Pancreas (tissue), 10 donors: ENCODE results near the gene CHMP2B. TPM values are rescaled to one million over a fixed set of nuclear protein-coding genes. Genes with fewer than 3 reads are reported as not detected.
A peak's percentile ranks its signal among the peaks of the same experiment; 100 is the strongest.

Experiments
- ATAC-seq, 4 donors: fragments of 200-7000 bp; cut with Tn5 transposase; one replicate each; pipeline versions ENCODE4 v1.8.0 to v1.9.1; 2020; ENCODE audit warnings: mild to moderate bottlenecking in 4 of 4, moderate library complexity in 4 of 4
- DNase-seq, 6 donors: peaks; one replicate each; pipeline ENCODE4 v3.0.0-alpha.2; 2020
- FAIRE-seq: peaks from 2 replicates; lab custom pipeline; 2012; peaks lifted over from hg19 to GRCh38; lab: Jason Lieb, UNC
- H3K27ac ChIP-seq, 4 donors: fragments of 200-600 bp; sonication (generic); 1 replicate in 3 of 4; 2 replicates in 1 of 4; pipeline versions ENCODE4 v1.5.0 to v1.8.0; 2020
- H3K27me3 ChIP-seq, 4 donors: fragments of 200-600 bp; one replicate each; pipeline ENCODE4 v1.8.0; 2021
- H3K36me3 ChIP-seq, 3 donors: fragments of 200-600 bp; sonication (generic) in 1 of 3; one replicate each; pipeline versions ENCODE4 v1.5.0 to v1.8.0; 2020 to 2021
- H3K4me1 ChIP-seq, 3 donors: fragments of 200-600 bp; one replicate each; pipeline ENCODE4 v1.8.0; 2021
- H3K4me3 ChIP-seq, 4 donors: fragments of 200-600 bp; sonication (generic) in 2 of 4; one replicate each; pipeline versions ENCODE4 v1.5.0 to v1.8.0; 2020 to 2021
- H3K9me3 ChIP-seq, 4 donors: fragments of 200-600 bp; one replicate each; pipeline ENCODE4 v1.8.0; 2021
- CTCF ChIP-seq, 4 donors: fragments of 200-600 bp; sonication (generic) in 3 of 4; IDR thresholded peaks; one replicate each; pipeline versions ENCODE4 v1.5.0 to v1.8.0; 2021; ENCODE audit warnings: antibody characterized with exemption in 4 of 4
- WGBS, 2 donors: extraction: QIAGEN DNeasy Blood & Tissue Kit; methylation state at CpG; one replicate each; pipeline ENCODE4 v1.1.7; 2013; 5-methylcytosine and 5-hydroxymethylcytosine counted together
- intact Hi-C, 3 donors: fragments of 100-400 bp; cut with DNase I; formaldehyde crosslinking; loops; one replicate each; pipeline versions ENCODE4 v1.11.1 to v1.14.2; 2022
- polyA plus RNA-seq, 2 donors: library from polyadenylated mRNA; stranded (reverse); fragments of 200-250 nt; gene quantifications; one replicate each; pipeline ENCODE4 v1.2.3, GENCODE V29; 2013
- total RNA-seq, 6 donors: library from RNA; stranded (reverse); fragmentation: NEBNext Ultra II Directional in 4 of 6; extraction: Animal tissue kit (Norgen Biotek cat#: 25700) in 4 of 6; gene quantifications; one replicate each; pipeline versions ENCODE4 v1.2.1 to v1.2.4, GENCODE V29; 2021 to 2023
- donor health status: healthy with polysubstance abuse.
- donor health status: DM: no; HTN: no; CAD: no; lungs with moderate emphysema.
- donor health status: DM: no; HTN: no; CAD: no.
- donor health status: control.
- donor health status: control.
- donor health status: Bipolar disorder and iron deficiency.
- donor health status: DM: yes; HTN: yes; CAD: no.
- donor health status: DM: no; HTN: no; CAD: no.
- donor health status: DM: no; HTN: no; CAD: no.
- donor health status: DM: yes; HTN: yes; CAD: no.

The CHMP2B gene
- total and polyA plus RNA-seq, 8 donors, result 10.3 to 29.0 (median 21.7) TPM

DNA sequence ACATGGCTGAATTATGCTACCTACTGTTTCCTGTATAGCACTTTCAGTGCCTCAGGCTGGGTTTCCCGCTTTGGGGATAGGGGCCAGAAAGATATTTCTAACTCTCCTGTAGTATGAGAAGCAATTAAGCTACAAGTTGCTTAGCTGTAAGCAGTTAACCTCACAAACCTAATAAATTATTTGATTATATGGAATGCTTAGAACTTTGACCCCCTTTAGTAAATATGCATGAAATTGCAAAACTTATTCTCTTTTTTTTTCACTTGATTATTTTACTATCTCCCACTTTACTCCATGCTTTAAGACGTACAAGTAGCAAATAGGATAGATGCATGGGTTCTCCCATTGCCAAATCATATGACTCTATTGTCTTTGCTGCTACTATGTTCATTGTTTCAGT, 27.5 kb upstream of the CHMP2B start:
- no peak for ATAC-seq
- TF ChIP-seq CTCF (IDR thresholded peaks at IDR 0.05), result no peak
- no peak for FAIRE-seq
- no peaks in the 10 kb centered on the region for H3K36me3 ChIP-seq
- H3K4me1 ChIP-seq, result peaks cover 0 to 15% (median 15%) of the 10 kb centered on the region in 3 donors
- H3K27ac ChIP-seq, result no peak overlapping the region
- WGBS, 2 donors, result 69% methylated on average over 2 of the region's 2 CpGs
- intact Hi-C loops, result no loop called here
- no peaks in the 10 kb centered on the region for H3K9me3 ChIP-seq
- H3K27me3 ChIP-seq, result no peaks in the 10 kb centered on the region
- no peak for DNase-seq
- H3K4me3 ChIP-seq, result no peak overlapping the region

- Histone ChIP-seq H3K4me3 (no peak overlapping the region), H3K36me3 (no peaks in the 10 kb centered on the region), H3K27ac (no peak overlapping the region), H3K9me3 (no peaks in the 10 kb centered on the region), H3K4me1 (peaks cover 0 to 20% (median 20%) of the 10 kb centered on the region in 3 donors), H3K27me3 (no peaks in the 10 kb centered on the region)
- TF ChIP-seq CTCF (IDR thresholded peaks at IDR 0.05), result no peak
- ATAC-seq (no peak), FAIRE-seq (peak; percentile 5), DNase-seq (no peak)
- intact Hi-C loops, result no loop called here
- 67 to 72% methylated on average over 3 of the region's 3 CpGs for WGBS, 2 donors
Measured at GRCh38 chr3:87200060-87200647, 27.0 kb upstream of the CHMP2B start.

GRCh38 chr3:87201727-87202126, 25.4 kb upstream of the CHMP2B start:
- no peak for ATAC-seq
- Histone ChIP-seq H3K4me3 (no peak overlapping the region), H3K36me3 (no peaks in the 10 kb centered on the region), H3K27ac (no peak overlapping the region), H3K4me1 (peaks cover 0 to 35% (median 29%) of the 10 kb centered on the region in 3 donors), H3K27me3 (no peaks in the 10 kb centered on the region), H3K9me3 (no peaks in the 10 kb centered on the region)
- WGBS, 2 donors, result 94 to 100% methylated on average over 1 of the region's 1 CpG
- TF ChIP-seq CTCF (IDR thresholded peaks at IDR 0.05), result no peak
- FAIRE-seq, result no peak
- intact Hi-C loops, result no loop called here
- no peak for DNase-seq

- no peaks in the 10 kb centered on the region for H3K36me3 ChIP-seq
- H3K9me3 ChIP-seq, result no peaks in the 10 kb centered on the region
- no peak for TF ChIP-seq CTCF (IDR thresholded peaks at IDR 0.05)
- ATAC-seq, result peak; percentile 72 to 89 (median 79)
- H3K27me3 ChIP-seq, result no peaks in the 10 kb centered on the region
- peak overlapping the region in 2 of 4 donors; percentile 30 to 62 for H3K27ac ChIP-seq
- no peak overlapping the region for H3K4me3 ChIP-seq
- peaks cover 0 to 41% (median 31%) of the 10 kb centered on the region in 3 donors for H3K4me1 ChIP-seq
- WGBS, 2 donors, result 7 to 11% methylated on average over 1 of the region's 1 CpG
- intact Hi-C loops, result no loop called here
- DNase-seq, result peak in 2 of 6 donors; percentile 11 to 29
- FAIRE-seq, result no peak
Measured at GRCh38 chr3:87203809-87204208, 23.3 kb upstream of the CHMP2B start.

DNA sequence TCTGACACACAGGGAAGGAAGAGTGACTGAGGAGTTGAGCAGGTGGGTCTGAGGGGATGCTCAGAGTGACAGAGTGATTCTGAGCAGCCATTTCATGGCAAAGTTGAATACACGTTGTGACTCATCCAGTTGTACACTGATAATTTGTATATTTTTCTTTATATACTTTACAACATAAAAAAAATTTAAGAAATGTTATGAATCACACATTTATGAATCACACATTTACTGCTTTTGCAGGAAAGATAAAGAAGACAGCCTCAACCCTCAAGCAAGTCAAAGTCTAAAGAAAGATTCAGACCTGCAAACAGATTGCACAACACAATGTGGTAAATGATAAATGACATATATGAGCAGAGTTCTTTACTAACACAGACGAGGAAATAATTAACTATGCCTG, 21.0 kb upstream of the CHMP2B start:
- Histone ChIP-seq H3K9me3 (no peaks in the 10 kb centered on the region), H3K36me3 (no peaks in the 10 kb centered on the region), H3K4me3 (no peak overlapping the region), H3K4me1 (peaks cover 0 to 41% (median 25%) of the 10 kb centered on the region in 3 donors), H3K27ac (peak overlapping the region in 2 of 4 donors; percentile 38 to 42), H3K27me3 (no peaks in the 10 kb centered on the region)
- FAIRE-seq (no peak), ATAC-seq (peak; percentile 66 to 89 (median 74)), DNase-seq (no peak)
- intact Hi-C loops, result no loop called here
- TF ChIP-seq CTCF (IDR thresholded peaks at IDR 0.05), result no peak
- WGBS, 2 donors, result 6 to 10% methylated on average over 2 of the region's 2 CpGs
